GM04503 (cell line): ENCODE measurements around the gene MBTD1.
"Not testable (repeated sequence)": the region's sequence is repeated elsewhere in the genome, so short reads cannot be mapped to it uniquely, and the experiment has no call there.

Experiments
- DNase-seq: peaks from one replicate; pipeline ENCODE4 v3.0.0-alpha.2; 2012; ENCODE audit warnings: low read depth

The MBTD1 gene

DNA sequence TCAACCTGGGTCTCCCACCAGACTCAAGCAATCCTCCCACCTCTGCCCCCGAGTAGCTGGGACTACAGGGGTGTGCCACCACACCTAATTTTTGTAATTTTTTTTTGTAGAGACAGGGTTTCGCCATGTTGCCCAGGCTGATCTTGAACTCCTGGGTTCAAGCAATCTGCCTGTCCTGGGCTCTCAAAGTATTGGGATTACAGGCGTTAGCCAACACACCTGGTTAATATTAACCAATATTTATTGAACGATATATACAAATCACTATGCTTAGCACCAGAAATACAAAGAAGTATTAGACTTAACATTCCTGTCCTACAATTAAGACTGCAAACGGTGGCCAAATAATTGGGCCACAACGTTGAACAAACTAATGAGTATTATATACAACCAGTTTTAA lies 4.2 kb downstream of the MBTD1 start:
- DNase-seq = no peak

- DNase-seq = no peak
Observed at GRCh38 chr17:51251010-51251409, 8.8 kb downstream of the MBTD1 start.

DNA sequence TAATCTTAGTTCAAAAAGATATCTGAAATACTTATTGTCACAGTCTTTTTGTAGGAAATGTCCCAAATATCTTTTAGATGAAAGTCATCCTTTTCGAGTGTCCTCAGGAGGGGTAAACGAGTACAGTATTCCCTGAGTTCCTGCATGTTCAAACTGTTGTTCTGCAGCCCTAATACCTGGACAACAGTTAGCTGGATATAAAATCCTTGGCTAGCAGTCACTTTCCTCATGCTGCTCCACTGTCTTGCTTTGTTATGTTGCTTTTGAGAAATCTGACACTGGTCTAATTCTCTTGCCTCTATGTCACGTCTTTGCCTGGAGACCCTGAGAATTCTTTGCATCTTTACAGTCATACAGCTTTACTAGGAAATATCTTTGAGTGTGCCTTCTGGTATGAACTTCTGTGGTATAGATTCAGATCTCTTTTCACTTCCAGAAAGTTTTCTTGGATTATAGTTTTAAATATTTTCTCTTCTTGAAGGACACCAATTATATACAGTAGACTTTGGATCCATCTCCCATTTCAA lies 9.5 kb downstream of the MBTD1 start:
- DNase-seq = no peak

- DNase-seq = no peak
Observed at GRCh38 chr17:51245535-51245934, 14.3 kb downstream of the MBTD1 start.

DNA sequence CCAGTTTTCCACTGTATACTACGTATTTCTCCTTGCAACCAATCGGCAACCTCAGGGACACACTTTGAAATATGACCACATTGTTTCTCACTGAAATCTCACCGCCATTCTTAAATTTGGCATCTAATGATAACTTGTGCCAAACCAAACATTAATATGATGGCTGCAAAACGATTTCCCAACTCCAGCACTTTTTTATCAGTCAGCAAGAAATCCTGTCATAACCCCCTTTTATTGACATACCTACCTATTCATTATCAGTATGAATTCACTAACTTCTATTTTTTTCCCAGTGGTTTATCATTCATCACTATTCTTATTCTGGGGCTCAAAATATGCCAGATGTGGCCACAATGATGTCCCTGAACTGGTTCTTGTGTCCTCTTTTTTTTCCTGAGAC lies 15.8 kb downstream of the MBTD1 start:
- DNase-seq = no peak

GRCh38 chr17:51240275-51240674 lies 19.6 kb downstream of the MBTD1 start:
- DNase-seq = no peak

DNA sequence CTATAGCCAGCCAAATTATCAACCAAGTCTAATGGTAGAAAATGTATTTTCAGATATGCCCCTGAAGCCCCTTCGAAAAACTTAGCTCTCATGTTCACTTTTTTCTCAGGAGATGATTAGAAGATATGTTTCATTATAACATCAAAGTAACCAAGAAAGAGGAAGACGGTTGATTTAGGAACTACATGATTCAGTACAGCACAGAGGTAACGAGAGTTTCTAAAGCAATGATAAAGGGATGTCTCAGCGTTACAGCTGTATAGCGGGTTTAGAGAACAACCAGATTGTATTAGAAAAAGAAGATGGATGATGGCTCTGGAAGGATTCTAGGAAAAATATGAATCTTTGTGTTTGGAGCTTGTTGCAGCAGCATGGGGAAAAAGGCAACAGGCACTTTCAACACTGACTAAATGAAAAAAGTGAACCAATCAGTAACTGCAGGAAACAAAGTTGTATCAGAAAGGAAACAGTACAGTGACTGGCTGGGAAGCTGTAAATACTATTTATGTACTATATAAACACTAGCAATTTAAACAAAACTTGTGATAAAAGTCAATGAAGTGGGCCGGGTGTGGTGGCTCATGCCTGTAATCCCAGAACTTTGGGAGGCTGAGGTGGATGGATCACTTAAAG lies 21.5 kb downstream of the MBTD1 start:
- DNase-seq = no peak

DNA sequence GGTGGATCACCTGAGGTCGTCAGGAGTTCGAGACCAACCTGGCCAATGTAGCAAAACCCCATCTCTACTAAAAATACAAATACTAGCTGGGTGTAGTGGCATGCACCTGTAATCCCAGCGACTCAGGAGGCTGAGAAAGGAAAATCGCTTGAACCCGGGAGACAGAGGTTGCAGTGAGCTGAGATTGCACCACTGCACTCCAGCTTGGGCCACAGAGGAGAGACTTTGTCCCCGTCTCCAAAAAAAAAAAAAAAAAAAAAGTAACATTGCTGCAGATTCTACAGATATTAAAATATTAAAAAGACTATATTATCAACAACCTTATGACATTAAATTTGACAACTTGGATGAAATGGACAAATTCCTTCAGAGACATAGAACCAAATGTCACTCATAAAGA lies 25.7 kb downstream of the MBTD1 start:
- DNase-seq = no peak

DNA sequence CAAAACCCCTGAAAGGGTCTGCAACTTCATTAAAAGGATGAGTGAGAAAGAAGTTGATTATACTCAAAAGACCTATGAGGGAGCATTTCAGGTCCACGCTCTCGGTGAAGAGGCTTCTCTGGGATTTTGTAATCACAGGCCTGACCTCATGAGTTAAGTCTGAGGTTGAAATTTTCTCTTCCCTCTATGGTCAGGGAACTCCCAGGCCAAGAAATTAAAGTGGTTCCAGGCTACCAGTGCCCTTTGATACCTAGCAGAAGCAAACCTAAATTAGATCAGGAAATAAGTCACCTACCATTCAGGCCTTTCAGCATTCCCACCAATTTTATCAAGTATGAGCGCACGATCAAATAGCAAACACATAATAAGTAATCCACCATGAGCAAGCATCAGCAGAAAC lies 27.9 kb downstream of the MBTD1 start:
- no peak for DNase-seq

DNA sequence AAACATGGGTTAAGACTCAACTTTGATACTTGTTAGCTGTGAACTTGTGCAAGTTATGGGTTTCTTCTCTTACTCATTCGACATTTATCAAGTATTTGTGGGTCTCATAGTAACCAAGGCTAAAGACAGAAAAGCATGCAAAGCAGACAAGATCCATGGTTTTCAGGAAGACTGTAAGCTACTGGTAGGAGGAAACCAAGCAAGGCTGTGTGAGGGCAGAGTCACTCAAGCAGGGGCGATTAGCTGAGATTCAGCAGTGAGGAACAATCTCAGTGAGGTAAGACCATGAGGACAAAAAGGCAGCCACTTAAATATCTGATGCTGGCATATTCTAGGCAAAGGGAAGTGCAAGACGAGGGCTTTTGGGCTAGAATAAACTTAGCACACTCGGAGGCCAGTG lies 29.5 kb downstream of the MBTD1 start:
- peak; percentile 41 for DNase-seq

DNA sequence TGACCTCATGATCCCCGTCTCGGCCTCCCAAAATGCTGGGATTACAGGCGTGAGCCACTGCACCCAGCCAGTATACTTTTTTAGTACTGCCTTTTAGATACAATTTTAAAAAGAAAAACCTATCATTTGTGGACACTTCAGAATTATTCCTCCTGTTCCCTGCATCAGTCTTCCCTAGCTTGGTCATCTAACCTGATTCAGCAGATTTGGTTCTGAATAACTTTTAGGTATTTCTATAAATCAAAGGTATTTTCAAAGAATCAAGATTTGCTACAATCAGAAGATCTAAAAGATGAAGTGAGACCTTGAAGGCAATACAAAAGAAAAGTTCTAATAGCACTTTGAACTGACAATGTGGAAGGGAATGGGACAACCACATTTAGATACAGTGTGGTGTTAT lies 30.0 kb downstream of the MBTD1 start:
- no peak for DNase-seq

GRCh38 chr17:51228161-51228560 lies 31.7 kb downstream of the MBTD1 start:
- DNase-seq = peak; percentile 63

- not testable (repeated sequence) for DNase-seq
Observed at GRCh38 chr17:51225523-51225922, 34.3 kb downstream of the MBTD1 start.

DNA sequence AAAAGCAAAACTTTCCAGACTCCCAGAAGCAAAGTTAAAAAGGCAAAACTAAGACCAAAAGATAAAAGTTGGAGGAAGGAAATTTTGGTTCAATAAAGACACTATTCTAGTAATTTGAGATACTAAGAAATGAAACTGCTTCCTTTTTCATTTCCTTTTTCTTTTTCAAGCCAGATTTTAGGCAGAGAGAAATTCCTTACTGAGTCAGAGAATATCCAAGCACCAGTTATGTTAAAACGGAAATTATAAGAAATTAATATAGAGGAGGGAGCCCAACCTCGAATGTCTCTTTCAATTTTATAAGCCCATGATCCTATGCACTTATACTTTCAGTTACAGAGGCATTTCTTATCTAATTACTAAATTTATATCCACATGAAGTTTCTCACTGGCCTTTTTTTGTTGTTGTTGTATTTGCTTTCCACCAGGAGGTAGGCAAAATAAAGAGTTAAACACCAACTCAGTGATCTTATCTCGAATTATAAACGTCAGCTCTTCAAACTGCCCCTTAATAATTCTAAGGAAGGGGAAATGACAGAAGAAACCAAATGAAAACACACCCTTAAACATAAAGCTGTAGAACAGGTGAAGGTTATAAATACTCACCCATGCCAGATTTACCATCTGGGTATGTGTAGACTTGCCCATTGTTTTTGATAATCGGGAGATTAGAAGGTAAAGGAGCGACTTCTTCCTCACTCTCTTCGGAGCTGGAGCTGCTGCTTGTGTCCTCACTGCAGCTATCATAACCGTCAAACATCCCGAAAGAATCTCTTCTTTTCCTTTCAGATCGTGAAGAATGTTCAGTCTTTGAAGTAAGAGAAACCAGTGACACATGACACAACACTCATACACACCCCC lies 35.2 kb downstream of the MBTD1 start:
- no peak for DNase-seq

- DNase-seq = no peak
Observed at GRCh38 chr17:51221322-51221721, 38.5 kb downstream of the MBTD1 start.

DNA sequence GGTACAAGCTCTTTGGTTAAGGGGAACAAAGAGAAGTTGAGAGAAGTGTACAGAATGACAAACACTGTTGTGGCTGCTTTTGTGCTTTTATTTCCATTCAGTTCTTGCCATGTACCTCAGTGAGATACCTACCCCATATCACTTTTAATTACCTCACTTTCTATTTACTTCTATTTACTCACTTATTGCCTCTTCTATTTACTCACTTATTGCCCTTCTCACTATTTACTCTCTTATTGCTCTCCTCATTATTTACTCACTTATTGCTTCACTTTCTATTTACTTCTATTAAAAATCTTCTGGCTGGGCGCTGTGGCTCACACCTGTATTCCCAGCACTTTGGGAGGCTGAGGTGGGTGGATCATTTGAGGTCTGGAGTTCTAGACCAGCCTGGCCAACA lies 41.9 kb downstream of the MBTD1 start:
- no peak for DNase-seq

DNA sequence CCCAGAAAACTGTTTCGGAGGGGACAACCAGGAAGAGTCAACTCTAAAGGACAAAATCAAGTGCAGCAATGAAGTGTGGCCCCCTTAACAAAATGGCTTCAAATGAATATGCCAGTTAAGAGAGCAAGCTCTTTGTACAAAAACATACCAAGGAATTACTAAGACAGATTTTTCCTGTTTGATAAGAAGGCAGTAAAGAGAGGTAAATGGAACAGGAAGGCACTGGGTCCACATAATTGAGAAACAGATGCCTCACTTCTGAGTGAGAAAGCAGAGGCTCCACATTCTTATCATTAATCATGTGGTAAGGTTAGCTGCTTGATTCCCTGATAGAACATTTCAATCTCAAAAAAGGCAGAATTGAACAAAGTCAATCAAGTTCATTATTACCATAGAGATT lies 44.9 kb downstream of the MBTD1 start:
- no peak for DNase-seq

GRCh38 chr17:51203838-51204237 lies 56.0 kb downstream of the MBTD1 start:
- DNase-seq = no peak

DNA sequence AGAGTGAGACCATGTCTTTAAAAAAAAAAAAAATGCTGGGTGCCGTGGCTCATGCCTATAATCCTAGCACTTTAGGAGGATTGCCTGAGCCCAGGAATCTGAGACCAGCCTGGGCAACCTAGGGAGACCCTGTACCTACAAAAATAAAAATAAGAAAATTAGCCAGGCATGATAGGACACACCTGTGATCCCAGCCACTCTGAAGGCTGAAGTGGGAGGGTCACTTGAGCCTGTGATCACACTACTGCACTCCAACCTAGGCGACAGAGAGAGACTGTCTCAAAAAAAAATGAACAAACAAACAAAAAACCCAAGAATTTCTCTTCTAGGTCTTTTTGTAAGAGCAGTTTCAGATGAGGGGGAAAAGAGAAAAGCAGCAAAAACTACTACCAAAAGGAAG lies 59.0 kb downstream of the MBTD1 start:
- no peak for DNase-seq

DNA sequence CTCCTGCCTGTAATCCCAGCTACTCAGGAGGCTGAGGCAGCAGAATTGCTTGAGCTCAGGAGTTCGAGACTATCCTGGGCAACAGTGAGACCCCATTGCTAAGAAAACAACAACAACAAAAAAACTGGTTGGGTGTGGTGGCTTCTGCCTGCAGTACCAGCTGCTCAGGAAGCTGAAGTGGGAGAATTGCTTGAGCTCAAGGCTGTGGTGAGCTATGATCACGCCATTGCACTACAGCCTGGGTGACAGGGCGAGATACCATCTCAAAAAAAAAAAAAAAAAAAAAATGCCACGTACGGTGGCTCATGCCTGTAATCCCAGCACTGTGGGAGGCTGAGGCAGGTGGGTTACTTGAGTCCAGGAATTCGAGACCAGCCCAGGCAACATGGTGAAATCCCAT lies 59.6 kb downstream of the MBTD1 start:
- no peak for DNase-seq

DNA sequence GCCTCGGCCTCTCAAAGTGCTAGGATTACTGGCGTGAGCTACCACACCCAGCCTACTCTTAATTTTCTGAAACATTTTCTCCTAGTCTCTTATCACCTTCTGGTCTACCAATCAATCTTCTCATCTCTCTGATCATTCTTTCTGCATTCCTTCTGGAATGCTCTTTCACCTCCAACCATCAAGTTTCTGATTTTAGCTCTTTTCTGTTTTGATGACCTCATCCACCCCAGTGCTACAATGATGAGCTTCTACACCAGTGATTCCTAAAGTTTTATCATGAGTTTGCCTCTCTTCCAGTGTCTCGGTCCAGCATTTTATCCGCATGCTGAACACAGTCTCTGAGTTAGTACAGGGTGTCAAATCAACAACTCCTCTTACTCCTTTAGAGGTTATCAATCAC lies 62.1 kb downstream of the MBTD1 start:
- DNase-seq = no peak

- DNase-seq = no peak
Observed at GRCh38 chr17:51191895-51192294, 68.0 kb downstream of the MBTD1 start.

DNA sequence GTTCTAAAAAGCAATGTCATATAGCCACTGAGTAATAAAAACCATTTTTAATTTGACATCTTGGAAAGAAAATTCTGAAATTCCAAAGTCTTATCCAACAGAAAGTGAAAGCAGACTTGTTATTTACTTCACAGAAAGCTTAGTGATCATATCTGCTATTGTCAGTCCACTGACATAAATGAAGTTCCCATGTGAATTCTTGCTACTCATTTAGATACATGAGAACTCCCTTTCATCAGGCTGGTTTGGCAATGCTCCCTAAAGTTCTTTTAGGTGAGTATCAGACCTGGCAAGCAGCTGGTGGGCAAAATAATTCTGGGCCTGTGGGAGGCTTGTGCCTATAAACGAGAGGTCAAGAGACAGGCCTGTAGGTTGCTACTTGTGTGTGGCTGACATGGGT lies 70.2 kb downstream of the MBTD1 start:
- DNase-seq = no peak

DNA sequence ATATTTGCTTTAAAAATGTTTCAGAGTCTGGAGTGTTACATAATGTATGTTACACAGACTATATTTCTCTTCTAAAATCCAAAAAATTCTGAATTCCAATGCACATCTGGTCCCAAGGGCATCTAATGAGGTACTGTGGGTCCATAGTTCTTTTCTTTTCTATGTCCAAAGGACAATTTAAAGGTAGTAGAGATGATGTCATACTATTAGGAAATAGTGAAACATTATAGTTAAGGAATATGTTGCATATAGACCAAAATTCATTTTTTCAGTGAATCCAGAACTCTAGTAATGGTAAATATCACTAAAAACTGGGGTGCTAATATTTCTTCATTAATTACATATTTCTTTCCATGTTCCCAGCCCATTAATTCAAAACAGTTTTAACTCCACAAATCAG lies 70.7 kb downstream of the MBTD1 start:
- no peak for DNase-seq
